Stimulated activated CD8-positive, alpha-beta memory T cell treated with anti-CD3 and anti-CD28 coated beads, Interleukin-4, amount 100 ng/mL, for 24 hours (primary cell): ENCODE data around the gene NTN5.
A peak's percentile ranks its signal among the peaks of the same experiment; 100 is the strongest.
"Not testable (repeated sequence)": the region's sequence is repeated elsewhere in the genome, so short reads cannot be mapped to it uniquely, and the experiment has no call there.

Source experiments
- DNase-seq: peaks from one replicate; pipeline ENCODE4 v3.0.0-alpha.2; 2020; ENCODE audit warnings: low read depth

NTN5 gene

GRCh38 chr19:48698046-48698445, 25.2 kb upstream of the NTN5 start:
- DNase-seq, result no peak

GRCh38 chr19:48696353-48697010, 23.7 kb upstream of the NTN5 start:
- no peak for DNase-seq

GRCh38 chr19:48695743-48696352, 23.0 kb upstream of the NTN5 start, which contains the start of gene FUT2:
Gene FUT2 (plus strand): TSS chr19:48695971. CDS start chr19:48702957, 6,986 bp downstream.
- DNase-seq, result no peak

GRCh38 chr19:48693629-48694028, 20.8 kb upstream of the NTN5 start:
- DNase-seq, result not testable (repeated sequence)

- no peak for DNase-seq
Measured at GRCh38 chr19:48689449-48689848, 16.6 kb upstream of the NTN5 start.

GRCh38 chr19:48687776-48688175, 15.0 kb upstream of the NTN5 start:
- no peak for DNase-seq

- not testable (repeated sequence) for DNase-seq
Measured at GRCh38 chr19:48686637-48687036, 13.8 kb upstream of the NTN5 start.

- no peak for DNase-seq
Measured at GRCh38 chr19:48686088-48686487, 13.3 kb upstream of the NTN5 start.

GRCh38 chr19:48685583-48685982, 12.8 kb upstream of the NTN5 start:
- no peak for DNase-seq

GRCh38 chr19:48683349-48683748, 10.5 kb upstream of the NTN5 start:
- DNase-seq, result peak; percentile 28

- no peak for DNase-seq
Measured at GRCh38 chr19:48681127-48681470, 8.3 kb upstream of the NTN5 start.

GRCh38 chr19:48680436-48681126, 7.8 kb upstream of the NTN5 start:
- DNase-seq, result no peak

- DNase-seq, result not testable (repeated sequence)
Measured at GRCh38 chr19:48680006-48680405, 7.2 kb upstream of the NTN5 start.

GRCh38 chr19:48678201-48678600, 5.4 kb upstream of the NTN5 start:
- DNase-seq, result no peak

GRCh38 chr19:48676887-48677286, 4.1 kb upstream of the NTN5 start:
- no peak for DNase-seq

- no peak for DNase-seq
Measured at GRCh38 chr19:48676487-48676886, 3.7 kb upstream of the NTN5 start.

GRCh38 chr19:48674921-48675824, 2.4 kb upstream of the NTN5 start:
- DNase-seq, result peak; percentile 57

- DNase-seq, result no peak
Measured at GRCh38 chr19:48674216-48674809, 1.5 kb upstream of the NTN5 start.

- no peak for DNase-seq
Measured at GRCh38 chr19:48673436-48674100, 751 bp upstream of the NTN5 start.

- no peak for DNase-seq
Measured at GRCh38 chr19:48671446-48671995, 1.3 kb downstream of the NTN5 start.
